CD4-positive, alpha-beta T cell treated with Interleukin-2 at 100 ng/mL for 4 hours (primary cell): ENCODE data around the gene FGF11.
"Not testable (repeated sequence)": the region's sequence is repeated elsewhere in the genome, so short reads cannot be mapped to it uniquely, and the experiment has no call there.

Experiments used
- DNase-seq: peaks from one replicate; pipeline ENCODE4 v3.0.0-alpha.2; 2020; ENCODE audit warnings: low spot score

FGF11 gene

GRCh38 chr17:7479213-7480088 is 40.1 kb downstream of the FGF11 start, which contains the start of gene ZBTB4:
ZBTB4 (minus strand) TSS chr17:7479631; CDS start chr17:7466801, 12,830 bp downstream.
- DNase-seq: peak; percentile 63

GRCh38 chr17:7480089-7480384 is 40.7 kb downstream of the FGF11 start:
- no peak for DNase-seq

- not testable (repeated sequence) for DNase-seq
These were observed 42.0 kb downstream of the FGF11 start, which contains the start of gene SLC35G6 for GRCh38 chr17:7481275-7481674. SLC35G6 (plus strand) TSS chr17:7481446; CDS start chr17:7481517, 71 bp downstream.

- DNase-seq: not testable (repeated sequence)
These were observed 42.8 kb downstream of the FGF11 start for GRCh38 chr17:7481842-7482741.

- DNase-seq: not testable (repeated sequence)
These were observed 43.4 kb downstream of the FGF11 start for GRCh38 chr17:7482742-7483088.

- peak; percentile 94 for DNase-seq
These were observed 44.1 kb downstream of the FGF11 start for GRCh38 chr17:7483255-7484066.

GRCh38 chr17:7484067-7484918 is 45.0 kb downstream of the FGF11 start, which contains the start of gene POLR2A:
POLR2A (plus strand) TSS chr17:7484366.
- DNase-seq: peak; percentile 98

- no peak for DNase-seq
These were observed 45.6 kb downstream of the FGF11 start for GRCh38 chr17:7484919-7485377.

GRCh38 chr17:7486181-7486580 is 46.9 kb downstream of the FGF11 start:
- no peak for DNase-seq

- DNase-seq: no peak
These were observed 50.8 kb downstream of the FGF11 start for GRCh38 chr17:7490144-7490543.

- DNase-seq: no peak
These were observed 52.3 kb downstream of the FGF11 start for GRCh38 chr17:7491583-7491982.

- no peak for DNase-seq
These were observed 54.6 kb downstream of the FGF11 start for GRCh38 chr17:7493941-7494340.
